GM12878 (cell line): ENCODE measurements around the gene DNAJC12. TPM values are rescaled to one million over a fixed set of nuclear protein-coding genes. Genes with fewer than 3 reads are reported as not detected.

Source experiments
- BMI1 ChIP-seq: fragments of 450-650 bp; IDR thresholded peaks from 2 replicates; pipeline ENCODE4 v1.6.1; 2016; ENCODE audit warnings: mild to moderate bottlenecking, moderate library complexity, borderline replicate concordance
- CREB1 ChIP-seq: IDR thresholded peaks from 2 replicates; pipeline ENCODE4 v1.6.1; 2012; ENCODE audit warnings: low read depth, mild to moderate bottlenecking, inconsistent platforms
- FOS ChIP-seq: IDR thresholded peaks from 3 replicates; pipeline ENCODE4 v1.6.1; 2011; ENCODE audit warnings: borderline replicate concordance; ENCODE audit not compliant: insufficient read length; ENCODE audit errors: extremely low read depth
- FOXM1 ChIP-seq: IDR thresholded peaks from 2 replicates; pipeline ENCODE4 v1.6.1; 2012; ENCODE audit warnings: low read depth, mild to moderate bottlenecking, inconsistent platforms, low read length, moderate library complexity
- GABPA ChIP-seq: IDR thresholded peaks from 2 replicates; pipeline ENCODE4 v1.6.1; 2014; ENCODE audit warnings: antibody characterized with exemption, low read depth, mild to moderate bottlenecking, inconsistent platforms
- HDGF ChIP-seq: fragments of 450-650 bp; IDR thresholded peaks from 2 replicates; pipeline ENCODE4 v1.6.1; 2016; ENCODE audit warnings: antibody characterized with exemption
- IKZF2 ChIP-seq, 2 experiments: fragments of 450-650 bp; IDR thresholded peaks; 2 replicates each; pipeline ENCODE4 v1.6.1; 2017; ENCODE audit warnings: mild to moderate bottlenecking in 2 of 2, moderate library complexity in 2 of 2
- MEF2A ChIP-seq: IDR thresholded peaks from 2 replicates; pipeline ENCODE4 v1.6.1; 2011; ENCODE audit warnings: low read depth, mild to moderate bottlenecking, low read length, moderate library complexity; ENCODE audit not compliant: insufficient read depth
- MYC ChIP-seq: IDR thresholded peaks from 2 replicates; pipeline ENCODE4 v1.6.1; 2011; ENCODE audit warnings: mild to moderate bottlenecking, low read length, moderate library complexity, inconsistent platforms; ENCODE audit not compliant: insufficient read depth, insufficient replicate concordance, insufficient read length, severe bottlenecking
- NFYA ChIP-seq: IDR thresholded peaks from 2 replicates; pipeline ENCODE4 v1.6.1; 2011; ENCODE audit warnings: low read depth, mild to moderate bottlenecking, low read length, improper control_type of control experiment, borderline replicate concordance
- PAX5 ChIP-seq: IDR thresholded peaks from 2 replicates; pipeline ENCODE4 v1.6.1; 2011; ENCODE audit warnings: low read depth, low read length, borderline replicate concordance
- RAD51 ChIP-seq: fragments of 450-650 bp; IDR thresholded peaks from 2 replicates; pipeline ENCODE4 v1.6.1; 2016; ENCODE audit warnings: moderate library complexity, mild to moderate bottlenecking, inconsistent platforms
- RBBP5 ChIP-seq: fragments of 200-600 bp; sonication (generic); conservative IDR thresholded peaks from 2 replicates; pipeline ENCODE4 v1.6.1; 2016
- RELA ChIP-seq: fragments of 450-650 bp; IDR thresholded peaks from 2 replicates; pipeline ENCODE4 v1.8.0; 2014; ENCODE audit warnings: borderline replicate concordance; ENCODE audit not compliant: partially characterized antibody
- SIX5 ChIP-seq: IDR thresholded peaks from 2 replicates; pipeline ENCODE4 v1.6.1; 2011; ENCODE audit warnings: mild to moderate bottlenecking, low read depth, low read length, moderate library complexity; ENCODE audit not compliant: severe bottlenecking
- SKIL ChIP-seq: fragments of 450-650 bp; IDR thresholded peaks from 2 replicates; pipeline ENCODE4 v1.6.1; 2017; ENCODE audit warnings: mild to moderate bottlenecking, low read depth, inconsistent platforms; ENCODE audit not compliant: poor library complexity, severe bottlenecking
- SRF ChIP-seq, 2 experiments: IDR thresholded peaks; 2 replicates each; pipeline ENCODE4 v1.6.1; 2011; ENCODE audit warnings: low read depth in 2 of 2, low read length in 2 of 2, mild to moderate bottlenecking in 1 of 2, moderate library complexity in 1 of 2
- YY1 ChIP-seq: IDR thresholded peaks from 2 replicates; pipeline ENCODE4 v1.6.1; 2011; ENCODE audit warnings: low read depth, mild to moderate bottlenecking, low read length
- ZBED1 ChIP-seq: IDR thresholded peaks from 2 replicates; pipeline ENCODE4 v1.6.1; 2016; ENCODE audit warnings: borderline replicate concordance
- ZBTB33 ChIP-seq: fragments of 450-650 bp; IDR thresholded peaks from 2 replicates; pipeline ENCODE4 v1.6.1; 2017; ENCODE audit warnings: mild to moderate bottlenecking
- ZBTB40 ChIP-seq: fragments of 450-650 bp; IDR thresholded peaks from 2 replicates; pipeline ENCODE4 v1.6.1; 2016; ENCODE audit warnings: mild to moderate bottlenecking, moderate library complexity, borderline replicate concordance
- polyA plus RNA-seq, 11 experiments: library from polyadenylated mRNA; depleted of rRNA in 4 of 11; unstranded in 6 of 11; stranded (reverse) in 5 of 11; fragments of >200 nt; fragmentation: Nextera tagmentation in 4 of 11; fragmentation: Illumina TruSeq in 1 of 11; extraction: Ambion mirVana in 4 of 11; extraction: Trizol in 1 of 11; gene quantifications; 1 replicate in 1 of 11; 2 replicates in 10 of 11; pipeline versions ENCODE4 v1.2.1 to v1.2.3, GENCODE V29; 2011 to 2016; ENCODE audit warnings: inconsistent platforms in 2 of 11, missing spikeins in 2 of 11, low read depth in 1 of 11
- total RNA-seq, 4 experiments: library from RNA; depleted of rRNA in 3 of 4; stranded (reverse); fragments of >200 nt in 3 of 4; fragmentation: Illumina TruSeq in 1 of 4; extraction: Trizol in 1 of 4; gene quantifications; 2 replicates each; pipeline versions ENCODE4 v1.2.1 to v1.2.3, GENCODE V29; 2013 to 2021

Gene DNAJC12
- total and polyA plus RNA-seq, 10 of the 15 experiments (the other 5 are each of a cell fraction or from before 2014, with no cell fraction given) = 1.1 to 4.5 (median 3.0) TPM

- TF ChIP-seq SKIL (no peak), RELA (peak; percentile 73), FOS (no peak), ZBTB33 (0 out of 2 replicates have a peak, but pooled peaks have one; percentile 23), BMI1 (no peak), MYC (no peak), RAD51 (no peak), IKZF2 (IDR thresholded peaks at IDR 0.05) (peak; percentile 29 to 58; a peak in 3 of 4 replicates), SRF (IDR thresholded peaks at IDR 0.05; ENCODE audit: low read depth in 2 of 2, low read length in 2 of 2) (0 out of 4 replicates have a peak, but pooled peaks of 1 of the 2 experiments have one; percentile 26), MEF2A (peak; percentile 90), GABPA (peak; percentile 88), SIX5 (peak; percentile 96), ZBTB40 (peak; percentile 91), NFYA (no peak), PAX5 (0 out of 2 replicates have a peak, but pooled peaks have one; percentile 37), HDGF (no peak), RBBP5 (no peak), YY1 (peak; percentile 84), FOXM1 (0 out of 2 replicates have a peak, but pooled peaks have one; percentile 32), CREB1 (peak; percentile 71), ZBED1 (no peak)
Measured at GRCh38 chr10:67849331-67850011, 11.5 kb upstream of the DNAJC12 start (continued).
